VCaP (cell line): Measurements from ENCODE around the gene TNNI3.
A peak's percentile ranks its signal among the peaks of the same experiment; 100 is the strongest.

ENCODE experiments used
- H3K27ac ChIP-seq: fragments of 450-650 bp; 2 replicates; pipeline ENCODE4 v1.5.1; 2017
- CTCF ChIP-seq: fragments of 450-650 bp; conservative IDR thresholded peaks from 2 replicates; pipeline ENCODE4 v1.5.1; 2017; ENCODE audit warnings: mild to moderate bottlenecking, moderate library complexity

The TNNI3 gene

GRCh38 chr19:55171440-55171839 is 13.9 kb upstream of the TNNI3 start:
- no peak for TF ChIP-seq CTCF
- H3K27ac ChIP-seq = no peak overlapping the region

DNA sequence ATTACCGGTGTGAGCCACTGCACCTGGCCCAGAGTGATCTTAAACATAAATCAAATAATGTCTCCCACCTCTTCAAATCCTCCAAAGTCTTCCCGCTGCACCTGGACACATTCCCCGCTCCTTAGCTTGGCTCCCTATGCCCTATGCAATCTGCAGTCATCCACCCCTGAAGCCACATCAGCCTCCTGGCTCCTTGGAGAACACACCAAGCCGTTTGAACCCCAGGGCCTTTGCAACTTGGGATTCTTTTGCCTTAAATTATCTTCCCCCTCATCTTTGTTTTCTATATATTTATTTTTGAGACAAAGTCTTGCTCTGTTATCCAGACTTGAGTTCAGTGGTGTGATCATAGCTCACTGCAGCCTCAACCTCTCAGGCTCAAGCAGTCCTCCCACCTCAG is 11.6 kb upstream of the TNNI3 start:
- TF ChIP-seq CTCF = no peak
- no peak overlapping the region for H3K27ac ChIP-seq

GRCh38 chr19:55166530-55167268 is 9.2 kb upstream of the TNNI3 start, which contains the start of gene DNAAF3:
Gene DNAAF3 (minus strand): TSS chr19:55166613. CDS start chr19:55166413, 200 bp downstream.
- peak within 1 kb of the TSS; percentile 83 for H3K27ac ChIP-seq
- TF ChIP-seq CTCF = no peak

DNA sequence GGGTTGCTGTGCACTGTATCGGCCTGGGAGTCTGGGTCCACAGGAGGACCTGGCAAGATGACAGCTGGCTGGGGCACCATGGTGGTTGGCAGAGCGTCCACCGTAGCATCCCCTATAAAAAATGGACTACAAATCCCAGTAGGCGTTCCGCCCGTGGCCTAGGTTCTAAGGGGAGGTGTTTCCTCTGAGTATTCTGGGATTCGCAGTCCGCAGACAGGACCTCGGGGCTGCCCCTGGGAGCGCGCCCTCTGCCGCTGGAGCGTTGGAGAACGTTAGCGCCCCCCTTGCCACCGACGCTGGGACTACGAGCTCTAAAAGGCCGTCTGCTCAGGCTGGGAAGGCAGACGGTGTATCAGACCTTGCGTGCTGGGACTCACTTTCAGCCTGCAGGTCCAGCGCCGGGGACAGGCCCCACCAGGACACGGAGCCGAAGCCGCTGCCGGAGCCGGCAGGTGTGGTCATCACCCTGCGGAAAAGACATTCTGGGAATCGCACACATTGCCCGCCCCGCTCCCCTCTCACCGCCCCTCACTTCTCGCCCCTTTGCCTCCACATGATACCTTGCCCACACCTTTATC is 8.5 kb upstream of the TNNI3 start:
- TF ChIP-seq CTCF = peak; percentile 68
- H3K27ac ChIP-seq = no peak overlapping the region

GRCh38 chr19:55161571-55162322 is 4.2 kb upstream of the TNNI3 start:
- TF ChIP-seq CTCF = no peak
- no peak overlapping the region for H3K27ac ChIP-seq

DNA sequence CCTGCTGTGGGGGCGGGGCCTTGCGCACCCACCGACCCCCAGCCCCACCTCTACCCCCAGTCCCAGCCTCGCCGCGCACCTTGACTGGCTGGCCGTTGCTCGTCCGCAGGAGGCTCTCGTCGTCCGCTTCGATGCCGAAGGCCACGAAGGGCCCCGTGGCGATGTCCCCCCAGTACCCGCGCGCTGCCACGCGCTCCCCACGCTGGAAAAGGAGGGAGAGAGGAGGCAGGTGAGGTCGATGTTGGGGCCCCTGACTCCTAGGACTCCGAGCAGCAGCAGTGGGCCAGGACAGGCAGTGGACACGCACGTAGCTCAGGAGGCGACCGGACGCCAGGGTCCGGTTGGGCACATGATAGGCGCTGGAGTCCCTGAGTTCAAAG is 3.4 kb upstream of the TNNI3 start:
- no peak overlapping the region for H3K27ac ChIP-seq
- TF ChIP-seq CTCF = no peak
